ENCODE measurements around the gene PPP1R26.

The PPP1R26 gene

GRCh38 chr9:135473972-135474543 is 5.5 kb upstream of the PPP1R26 start:
- Histone ChIP-seq H3K9me3 (ENCODE audit: severe bottlenecking) (no peaks in the 10 kb centered on the region), H3K27ac (no peak overlapping the region), H3K4me3 (ENCODE audit: low read depth, low read length) (no peak overlapping the region), H3K27me3 (ENCODE audit: insufficient read depth, low read depth, severe bottlenecking) (no peaks in the 10 kb centered on the region), H3K36me3 (no peaks in the 10 kb centered on the region)
- no peak for DNase-seq
- TF ChIP-seq CTCF (IDR thresholded peaks at IDR 0.05; ENCODE audit: low read depth, low read length), result no peak

- Histone ChIP-seq H3K27me3 (ENCODE audit: insufficient read depth, low read depth, severe bottlenecking) (no peaks in the 10 kb centered on the region), H3K9me3 (ENCODE audit: severe bottlenecking) (no peaks in the 10 kb centered on the region), H3K36me3 (no peaks in the 10 kb centered on the region), H3K4me3 (ENCODE audit: low read depth, low read length) (no peak overlapping the region), H3K27ac (no peak overlapping the region)
- peak; percentile 76 for DNase-seq
- peak; percentile 74 for TF ChIP-seq CTCF (IDR thresholded peaks at IDR 0.05; ENCODE audit: low read depth, low read length)
Observed at GRCh38 chr9:135474915-135475314, 4.7 kb upstream of the PPP1R26 start.

GRCh38 chr9:135476561-135477355 is 2.8 kb upstream of the PPP1R26 start:
- no peak overlapping the region for H3K27ac ChIP-seq
- no peak for DNase-seq
- H3K27me3 ChIP-seq (ENCODE audit: insufficient read depth, low read depth, severe bottlenecking), result no peaks in the 10 kb centered on the region

GRCh38 chr9:135478191-135478590 is 1.4 kb upstream of the PPP1R26 start:
- H3K4me3 ChIP-seq (ENCODE audit: low read depth, low read length), result no peak overlapping the region
- H3K36me3 ChIP-seq, result peaks cover 5% of the 10 kb centered on the region
- H3K9me3 ChIP-seq (ENCODE audit: severe bottlenecking), result no peaks in the 10 kb centered on the region
- TF ChIP-seq CTCF (IDR thresholded peaks at IDR 0.05; ENCODE audit: low read depth, low read length), result no peak
- no peaks in the 10 kb centered on the region for H3K27me3 ChIP-seq (ENCODE audit: insufficient read depth, low read depth, severe bottlenecking)
- H3K27ac ChIP-seq, result no peak overlapping the region
- DNase-seq, result no peak

More at GRCh38 chr9:135476561-135477355, 2.8 kb upstream of the PPP1R26 start:
- H3K9me3 ChIP-seq (ENCODE audit: severe bottlenecking), result no peaks in the 10 kb centered on the region
- no peak for TF ChIP-seq CTCF (IDR thresholded peaks at IDR 0.05; ENCODE audit: low read depth, low read length)
- no peaks in the 10 kb centered on the region for H3K36me3 ChIP-seq
- no peak overlapping the region for H3K4me3 ChIP-seq (ENCODE audit: low read depth, low read length)

GRCh38 chr9:135478829-135479468 is 633 bp upstream of the PPP1R26 start:
- TF ChIP-seq CTCF (IDR thresholded peaks at IDR 0.05; ENCODE audit: low read depth, low read length), result peak; percentile 39; the same call in 1 of the 2 replicates
- Histone ChIP-seq H3K27me3 (ENCODE audit: insufficient read depth, low read depth, severe bottlenecking) (no peaks in the 10 kb centered on the region), H3K4me3 (ENCODE audit: low read depth, low read length) (peak overlapping the region; percentile 50), H3K36me3 (peaks cover 13% of the 10 kb centered on the region), H3K9me3 (ENCODE audit: severe bottlenecking) (no peaks in the 10 kb centered on the region), H3K27ac (no peak overlapping the region)
- DNase-seq, result peak; percentile 46
